ENCODE measurements around the gene GRID2IP. TPM values are rescaled to one million over a fixed set of nuclear protein-coding genes. Genes with fewer than 3 reads are reported as not detected.

GRID2IP gene
- total RNA-seq, 4 donors from 2014 or later, result 0.13 TPM; not detected in 3

DNA sequence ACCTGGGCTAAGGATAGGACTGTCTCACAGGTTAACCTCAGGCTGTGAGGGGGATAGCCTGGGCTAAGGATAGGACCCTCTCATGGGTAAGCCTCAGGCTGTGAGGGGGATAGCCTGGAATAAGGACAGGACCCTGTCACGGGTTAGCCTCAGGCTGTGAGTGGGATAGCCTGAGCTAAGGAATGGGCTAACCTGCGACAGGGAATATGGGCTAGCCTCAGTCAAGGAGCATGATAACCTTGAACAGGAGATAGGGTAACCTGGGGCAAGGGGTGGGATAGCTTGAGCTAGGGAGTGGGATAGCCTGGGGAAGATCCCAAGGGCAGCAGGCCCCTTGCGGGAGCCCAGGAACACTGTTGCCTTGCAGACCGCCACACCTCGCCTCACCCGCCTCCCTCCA lies 42.7 kb downstream of the GRID2IP start:
- no peaks in the 10 kb centered on the region for H3K9me3 ChIP-seq
- DNase-seq (no peak), ATAC-seq (no peak)
- in situ Hi-C loops (cut with MboI; ENCODE audit: low sequenced_read_pairs in 4 of 4), result no loop called here
- H3K4me1 ChIP-seq, result peaks cover 0 to 6% of the 10 kb centered on the region in 2 donors
- TF ChIP-seq, protein P1, sequence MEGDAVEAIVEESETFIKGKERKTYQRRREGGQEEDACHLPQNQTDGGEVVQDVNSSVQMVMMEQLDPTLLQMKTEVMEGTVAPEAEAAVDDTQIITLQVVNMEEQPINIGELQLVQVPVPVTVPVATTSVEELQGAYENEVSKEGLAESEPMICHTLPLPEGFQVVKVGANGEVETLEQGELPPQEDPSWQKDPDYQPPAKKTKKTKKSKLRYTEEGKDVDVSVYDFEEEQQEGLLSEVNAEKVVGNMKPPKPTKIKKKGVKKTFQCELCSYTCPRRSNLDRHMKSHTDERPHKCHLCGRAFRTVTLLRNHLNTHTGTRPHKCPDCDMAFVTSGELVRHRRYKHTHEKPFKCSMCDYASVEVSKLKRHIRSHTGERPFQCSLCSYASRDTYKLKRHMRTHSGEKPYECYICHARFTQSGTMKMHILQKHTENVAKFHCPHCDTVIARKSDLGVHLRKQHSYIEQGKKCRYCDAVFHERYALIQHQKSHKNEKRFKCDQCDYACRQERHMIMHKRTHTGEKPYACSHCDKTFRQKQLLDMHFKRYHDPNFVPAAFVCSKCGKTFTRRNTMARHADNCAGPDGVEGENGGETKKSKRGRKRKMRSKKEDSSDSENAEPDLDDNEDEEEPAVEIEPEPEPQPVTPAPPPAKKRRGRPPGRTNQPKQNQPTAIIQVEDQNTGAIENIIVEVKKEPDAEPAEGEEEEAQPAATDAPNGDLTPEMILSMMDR (IDR thresholded peaks at IDR 0.05 in 4 of 5, conservative IDR thresholded peaks at IDR 0.05 in 1 of 5), result no peak
- TF ChIP-seq POLR2A (IDR thresholded peaks at IDR 0.05), result no peak
- H3K27ac ChIP-seq, result no peak overlapping the region
- no peak overlapping the region for H3K4me3 ChIP-seq
- H3K27me3 ChIP-seq, result peaks cover 0 to 8% (median 0%) of the 10 kb centered on the region in 3 donors
- H3K36me3 ChIP-seq, result no peaks in the 10 kb centered on the region
- intact Hi-C loops (cut with DNase I; ENCODE audit: low total_unique reads), result no loop called here

DNA sequence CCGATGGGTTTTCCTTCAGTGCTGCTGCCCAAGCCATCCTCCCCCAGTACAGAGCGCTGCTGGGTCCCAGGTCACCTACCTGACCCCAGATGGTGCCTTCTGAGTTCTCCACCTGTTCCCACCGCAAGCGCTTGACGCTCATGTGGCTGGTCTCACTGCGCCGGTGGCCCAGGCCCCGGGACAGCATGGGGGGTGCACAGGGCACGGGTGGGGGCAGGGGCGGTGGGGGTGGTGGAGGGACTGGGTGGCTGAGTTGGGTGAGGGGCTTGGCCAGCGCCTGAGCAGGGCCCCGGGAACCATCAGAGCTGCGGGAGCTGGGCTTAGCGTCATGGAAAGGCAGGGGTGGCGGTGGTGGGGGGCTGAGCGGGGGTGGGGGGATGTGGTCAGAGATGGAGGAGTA lies 43.4 kb downstream of the GRID2IP start:
- no peak overlapping the region for H3K27ac ChIP-seq
- intact Hi-C loops (cut with DNase I; ENCODE audit: low total_unique reads) (no loop called here), in situ Hi-C loops (cut with MboI; ENCODE audit: low sequenced_read_pairs in 4 of 4) (no loop called here)
- no peak for DNase-seq
- no peaks in the 10 kb centered on the region for H3K9me3 ChIP-seq
- peaks cover 0 to 11% of the 10 kb centered on the region in 2 donors for H3K4me1 ChIP-seq
- H3K36me3 ChIP-seq, result no peaks in the 10 kb centered on the region
- H3K27me3 ChIP-seq, result peaks cover 0 to 8% (median 0%) of the 10 kb centered on the region in 3 donors
- no peak overlapping the region for H3K4me3 ChIP-seq
- TF ChIP-seq, protein P1 (IDR thresholded peaks at IDR 0.05 in 4 of 5, conservative IDR thresholded peaks at IDR 0.05 in 1 of 5), result no peak
- no peak for TF ChIP-seq POLR2A (IDR thresholded peaks at IDR 0.05)
- ATAC-seq, result no peak

DNA sequence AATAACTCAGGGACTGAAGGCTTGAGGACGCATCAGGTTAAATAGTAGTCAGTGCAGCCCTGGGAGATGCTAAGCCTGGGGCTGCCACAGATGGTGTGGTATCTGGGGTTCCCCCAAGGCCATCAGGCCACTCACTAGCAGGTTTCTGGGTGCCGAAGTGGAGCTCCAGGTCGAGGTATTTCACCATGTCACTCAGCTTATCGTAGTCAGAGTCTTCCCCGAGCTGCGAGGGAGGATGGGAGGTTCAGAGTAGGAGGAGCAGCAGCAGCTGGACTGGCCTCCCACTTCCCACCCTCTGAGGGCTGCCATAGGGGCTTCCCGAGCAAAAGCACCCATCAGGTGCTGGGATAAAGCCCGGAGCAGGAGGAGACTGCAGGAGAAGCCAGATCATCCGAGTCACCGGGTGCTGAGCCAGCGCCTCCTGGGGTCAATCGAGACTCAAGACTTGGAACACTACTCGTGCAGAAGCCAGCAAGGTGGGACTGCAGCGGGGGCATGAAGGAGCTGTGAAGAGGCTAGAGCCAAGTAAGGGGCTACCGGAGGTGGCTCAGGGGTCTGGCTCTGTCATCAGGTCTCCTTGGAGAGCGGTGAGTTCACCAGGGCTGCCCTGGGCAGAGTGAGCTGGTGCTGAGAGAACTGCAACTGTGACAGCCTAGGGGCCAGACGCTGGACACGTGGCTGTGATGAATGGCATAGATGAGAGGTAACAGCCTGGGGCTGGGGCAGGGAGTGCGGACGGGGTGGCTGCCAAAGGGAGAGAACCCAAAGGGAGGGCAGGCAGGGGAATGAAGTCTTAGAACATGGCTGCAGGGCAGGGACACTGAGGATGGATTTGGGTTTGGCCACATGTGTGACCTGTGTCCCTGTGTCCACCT lies 45.3 kb downstream of the GRID2IP start:
- in situ Hi-C loops (cut with MboI; ENCODE audit: low sequenced_read_pairs in 4 of 4), result no loop called here
- no peaks in the 10 kb centered on the region for H3K36me3 ChIP-seq
- no peak for ATAC-seq
- H3K27ac ChIP-seq, result no peak overlapping the region
- H3K9me3 ChIP-seq, result no peaks in the 10 kb centered on the region
- TF ChIP-seq, protein P1 (IDR thresholded peaks at IDR 0.05 in 4 of 5, conservative IDR thresholded peaks at IDR 0.05 in 1 of 5), result no peak
- no peak for TF ChIP-seq POLR2A (IDR thresholded peaks at IDR 0.05)
- H3K4me3 ChIP-seq, result no peak overlapping the region
- H3K4me1 ChIP-seq, result peaks cover 0 to 11% of the 10 kb centered on the region in 2 donors
- no peak for DNase-seq
- H3K27me3 ChIP-seq, result peaks cover 0 to 8% (median 0%) of the 10 kb centered on the region in 3 donors
- intact Hi-C loops (cut with DNase I; ENCODE audit: low total_unique reads), result no loop called here

DNA sequence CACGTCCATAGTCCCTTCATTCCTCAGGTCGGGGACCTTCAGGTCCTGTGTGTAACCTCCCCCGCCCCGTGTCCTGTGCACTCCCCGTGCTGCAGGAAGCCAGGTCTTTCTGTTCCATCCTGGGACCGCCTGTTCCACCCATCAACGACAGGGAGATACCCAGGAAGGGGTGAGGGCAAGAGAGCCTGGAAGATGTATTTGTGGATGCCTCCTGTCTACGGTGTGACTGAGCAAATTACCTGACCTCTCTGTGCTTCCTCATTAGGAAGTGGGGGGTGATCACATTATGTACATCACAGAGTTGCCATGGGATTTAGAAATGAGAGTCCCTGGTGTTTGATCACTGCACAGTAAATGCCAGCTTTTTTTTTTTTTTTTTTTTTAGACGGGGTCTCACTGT lies 46.3 kb downstream of the GRID2IP start:
- TF ChIP-seq, protein P1 (IDR thresholded peaks at IDR 0.05 in 4 of 5, conservative IDR thresholded peaks at IDR 0.05 in 1 of 5), result no peak
- in situ Hi-C loops (cut with MboI; ENCODE audit: low sequenced_read_pairs in 4 of 4), result no loop called here
- ATAC-seq (no peak), DNase-seq (no peak)
- no peak overlapping the region for H3K27ac ChIP-seq
- intact Hi-C loops (cut with DNase I; ENCODE audit: low total_unique reads), result no loop called here
- no peaks in the 10 kb centered on the region for H3K9me3 ChIP-seq
- H3K4me1 ChIP-seq, result peaks cover 0 to 11% of the 10 kb centered on the region in 2 donors
- peak overlapping the region in 2 of 4 donors; percentile 83 to 97 for H3K4me3 ChIP-seq
- H3K27me3 ChIP-seq, result peaks cover 0 to 8% (median 0%) of the 10 kb centered on the region in 3 donors
- H3K36me3 ChIP-seq, result no peaks in the 10 kb centered on the region
